ENCODE measurements around the gene IGF1R.

GRCh38 chr15:98917417-98917816, 269.1 kb downstream of the IGF1R start:
- TF ChIP-seq ZNF274 (IDR thresholded peaks at IDR 0.05; ENCODE audit: borderline replicate concordance, extremely low read depth, low read length) (no peak), CTCF (IDR thresholded peaks at IDR 0.05; ENCODE audit: control extremely low read depth in 1 of 3, insufficient read depth in 1 of 3, low read depth in 1 of 3, low read length in 3 of 3) (no peak), RBBP5 (IDR thresholded peaks at IDR 0.05; ENCODE audit: borderline replicate concordance, low read depth, low read length) (no peak), POLR2A (IDR thresholded peaks at IDR 0.05; ENCODE audit: control extremely low read depth in 1 of 2, low read depth in 2 of 2, low read length in 2 of 2) (no peak), CREB1 (IDR thresholded peaks at IDR 0.05) (no peak), GABPA (IDR thresholded peaks at IDR 0.05; ENCODE audit: borderline replicate concordance, insufficient read depth, low read length) (no peak), TCF12 (IDR thresholded peaks at IDR 0.05; ENCODE audit: low read depth, low read length) (no peak), MAX (IDR thresholded peaks at IDR 0.05) (no peak)
